Measurements from ENCODE around the gene FAM76B.

The FAM76B gene

GRCh38 chr11:95729462-95729861, 60.1 kb downstream of the FAM76B start:
- no peak for DNase-seq (ENCODE audit: low read depth in 3 of 3)

GRCh38 chr11:95728790-95729189, 60.8 kb downstream of the FAM76B start:
- DNase-seq (ENCODE audit: low read depth in 3 of 3) = no peak

GRCh38 chr11:95728094-95728493, 61.5 kb downstream of the FAM76B start:
- DNase-seq (ENCODE audit: low read depth in 3 of 3) = no peak

GRCh38 chr11:95727620-95728019, 62.0 kb downstream of the FAM76B start:
- no peak for DNase-seq (ENCODE audit: low read depth in 3 of 3)

GRCh38 chr11:95727111-95727510, 62.5 kb downstream of the FAM76B start:
- no peak for DNase-seq (ENCODE audit: low read depth in 3 of 3)

- no peak for DNase-seq (ENCODE audit: low read depth in 3 of 3)
These were observed 64.4 kb downstream of the FAM76B start for GRCh38 chr11:95725196-95725595.

- DNase-seq (ENCODE audit: low read depth in 3 of 3) = no peak
These were observed 66.1 kb downstream of the FAM76B start for GRCh38 chr11:95723361-95723942.

- no peak for DNase-seq (ENCODE audit: low read depth in 3 of 3)
These were observed 69.4 kb downstream of the FAM76B start for GRCh38 chr11:95720195-95720594.

Data from stimulated activated CD4-positive, alpha-beta T cell treated with anti-CD3 and anti-CD28 coated beads, TNF-alpha, amount 100 ng/mL, for 48 hours (primary cell).